Activated CD4-positive, CD25-positive, alpha-beta regulatory T cell treated with anti-CD3 and anti-CD28 coated beads, Interleukin-2, amount 50 U/mL, for 24 hours (primary cell): ENCODE measurements around the gene GAREM1.

Experiments
- ATAC-seq, 2 donors: fragments of 150-1000 bp; cut with Tn5 transposase; one replicate each; pipeline ENCODE4 v1.10.0; 2021; ENCODE audit warnings: mild to moderate bottlenecking in 1 of 2, moderate library complexity in 1 of 2

GAREM1 gene

DNA sequence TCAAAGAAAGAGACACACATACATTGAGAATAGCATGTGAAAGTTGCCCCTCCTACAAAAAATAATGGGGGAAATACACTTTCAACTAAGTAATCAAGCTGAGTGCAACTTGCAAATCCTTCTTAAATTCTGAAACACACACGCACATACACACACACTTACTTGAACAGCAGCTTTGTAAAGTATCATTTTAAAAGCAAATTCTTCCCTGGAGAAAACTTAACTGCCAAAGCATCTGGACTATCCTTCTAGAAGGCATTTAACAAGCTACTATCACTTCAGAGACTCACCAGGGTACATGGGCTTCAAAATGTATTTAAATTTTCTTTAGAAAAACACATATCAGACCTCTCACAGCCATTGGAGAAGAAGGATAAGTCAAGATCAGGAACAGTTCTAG is 15.3 kb downstream of the GAREM1 start:
- no peak for ATAC-seq

DNA sequence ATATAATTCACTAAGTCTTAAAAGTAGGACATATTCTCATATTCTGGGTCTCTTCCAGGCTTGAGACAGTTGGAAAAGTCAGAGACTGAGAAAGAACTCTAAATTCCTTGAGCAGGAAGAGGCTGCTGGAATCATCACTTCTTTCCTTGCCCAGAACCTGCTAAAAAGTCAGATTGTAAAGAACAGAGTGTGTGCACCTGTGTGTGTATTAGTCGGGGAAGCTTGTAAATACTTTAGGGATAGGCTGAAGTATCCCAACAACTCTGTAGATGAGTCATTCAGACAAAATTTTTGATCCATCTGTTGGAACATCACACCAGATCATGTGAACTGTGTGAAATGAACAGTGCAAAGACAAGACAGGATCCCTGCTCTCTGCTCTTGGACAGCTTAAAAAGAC is 16.1 kb downstream of the GAREM1 start:
- ATAC-seq, result no peak

DNA sequence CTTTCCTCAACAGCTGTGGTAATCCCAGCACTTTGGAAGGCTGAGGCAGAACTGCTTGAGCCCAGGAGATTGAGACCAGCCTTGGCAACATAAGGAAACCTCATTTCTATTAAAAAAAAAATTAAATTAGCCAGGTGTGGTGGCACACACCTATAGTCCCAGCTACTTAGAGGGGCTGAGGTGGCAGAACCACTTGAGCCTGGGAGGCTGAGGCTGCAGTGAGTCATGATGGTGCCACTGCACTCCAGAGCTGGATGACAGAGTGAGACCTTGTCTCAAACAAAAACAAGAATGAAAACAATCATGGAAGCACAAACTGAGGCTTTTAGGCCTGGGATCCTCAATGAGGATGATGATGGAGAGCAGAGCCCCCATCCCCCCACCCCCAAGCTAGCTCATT is 19.8 kb downstream of the GAREM1 start:
- ATAC-seq, result no peak

DNA sequence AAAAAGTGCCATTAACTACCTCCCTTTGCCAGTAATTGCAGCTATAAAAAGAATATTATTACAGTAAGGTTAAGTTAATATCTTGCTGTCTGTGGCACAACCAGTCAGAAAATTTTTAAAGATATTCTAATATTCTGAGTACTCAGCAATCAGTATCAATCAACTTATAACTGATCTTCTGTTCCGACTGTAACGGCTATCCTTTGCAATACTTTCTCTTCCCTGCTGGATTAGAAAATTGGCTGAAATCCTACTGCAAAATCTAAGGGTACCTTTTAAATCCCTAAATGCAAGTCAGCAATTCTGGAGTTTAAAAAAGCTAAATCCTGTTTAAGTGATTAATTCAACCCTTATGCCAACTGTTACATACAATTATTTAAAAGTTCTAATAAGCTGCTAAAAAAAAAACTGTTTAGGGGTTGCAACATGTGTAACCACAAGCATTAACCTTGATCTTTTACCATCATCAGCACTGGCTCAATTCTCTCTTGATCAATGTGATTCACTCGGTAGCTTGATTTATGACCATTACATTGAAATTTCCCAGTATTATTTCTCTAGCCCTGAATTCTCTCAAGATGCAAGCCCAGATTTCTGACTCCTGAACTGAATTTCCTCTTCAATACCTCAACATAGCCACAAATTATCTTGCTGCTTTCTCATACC is 20.5 kb downstream of the GAREM1 start:
- no peak for ATAC-seq

DNA sequence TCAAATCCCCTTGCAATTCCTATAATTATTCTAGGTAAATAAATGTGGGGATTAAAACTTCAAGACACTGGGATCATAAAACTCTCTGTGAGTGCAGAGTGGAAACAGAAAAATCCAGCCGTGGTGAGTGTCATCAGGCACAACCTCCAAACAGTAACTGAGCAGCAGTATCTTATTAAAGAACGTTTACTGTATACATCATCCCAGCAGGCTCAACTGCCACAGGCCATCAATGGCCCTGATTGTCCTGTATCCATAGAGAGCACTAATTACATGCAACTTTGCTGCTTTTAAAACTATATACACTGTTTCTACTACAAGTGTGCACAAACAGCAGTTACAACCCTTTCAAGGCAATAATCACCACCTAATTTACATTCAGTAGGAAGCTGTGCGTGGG is 23.9 kb downstream of the GAREM1 start:
- ATAC-seq, result no peak

DNA sequence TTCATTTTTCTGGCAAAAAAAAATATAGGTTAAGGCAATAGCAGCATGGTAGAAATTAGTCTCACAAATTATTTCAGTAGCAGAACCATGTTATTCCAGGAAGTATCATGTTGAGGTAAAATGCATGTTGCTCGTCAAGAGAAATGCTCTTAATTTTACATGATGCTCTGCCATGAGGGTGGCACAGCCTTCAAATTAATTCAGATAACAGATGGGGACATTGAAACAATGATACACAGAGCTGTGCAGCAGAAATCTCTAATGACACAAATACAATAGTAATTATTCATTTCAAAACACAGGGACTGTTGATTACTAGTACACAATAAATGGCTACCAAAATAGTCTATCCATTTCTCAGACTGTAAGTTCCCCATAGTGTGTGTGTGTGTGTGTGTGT is 24.8 kb downstream of the GAREM1 start:
- ATAC-seq, result no peak

DNA sequence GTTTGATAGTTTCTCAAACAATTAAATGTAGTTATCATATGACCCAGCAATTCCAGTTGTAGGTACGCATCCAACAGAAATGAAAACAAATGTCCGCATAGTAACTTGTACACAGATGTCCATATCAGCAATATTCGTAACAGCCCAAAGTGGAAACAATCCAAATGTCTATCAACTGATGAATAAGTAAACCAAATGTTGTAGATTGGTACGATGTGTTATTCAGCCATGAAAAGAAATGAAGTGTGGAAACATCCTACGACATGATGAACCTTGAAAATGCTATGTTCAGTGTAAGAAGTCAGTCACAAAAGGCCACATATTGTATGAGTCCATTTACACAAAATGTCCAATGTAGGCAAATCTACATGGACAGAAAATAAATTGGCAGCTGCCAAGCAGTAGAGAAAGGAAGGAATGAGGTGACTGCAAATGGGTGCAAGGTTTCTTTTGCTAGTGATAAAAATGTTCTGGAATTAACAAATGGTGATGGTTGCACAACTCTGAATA is 26.9 kb downstream of the GAREM1 start:
- no peak for ATAC-seq

DNA sequence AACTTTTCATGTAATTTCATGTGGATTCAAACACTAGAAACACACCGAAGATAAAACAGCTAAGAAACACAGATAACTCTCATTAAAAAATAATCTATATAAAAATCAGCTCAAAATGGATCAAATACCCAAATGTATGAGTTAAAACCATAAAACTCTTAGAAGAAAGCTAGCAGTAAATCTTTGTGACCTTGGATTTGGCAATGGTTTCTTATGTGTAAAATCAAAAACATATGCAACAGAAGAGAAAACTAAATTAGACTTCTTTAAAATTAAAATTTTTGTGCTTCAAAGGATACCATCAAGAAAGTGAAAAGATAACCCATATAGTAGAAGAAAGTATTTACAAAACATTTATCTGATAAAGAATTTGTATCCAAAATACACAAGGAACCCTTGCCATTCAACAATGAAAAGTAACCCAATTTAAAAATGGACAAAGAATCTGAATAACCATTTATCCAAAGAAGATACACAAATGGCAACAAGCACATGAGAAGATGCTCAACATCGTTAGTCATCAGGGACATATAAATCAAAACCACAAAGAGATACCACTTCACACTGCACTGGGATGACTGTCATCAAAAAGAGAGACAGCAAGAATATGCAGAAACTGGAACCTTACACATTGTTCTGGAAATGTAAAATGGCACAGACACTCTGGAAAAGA is 27.5 kb downstream of the GAREM1 start:
- no peak for ATAC-seq

DNA sequence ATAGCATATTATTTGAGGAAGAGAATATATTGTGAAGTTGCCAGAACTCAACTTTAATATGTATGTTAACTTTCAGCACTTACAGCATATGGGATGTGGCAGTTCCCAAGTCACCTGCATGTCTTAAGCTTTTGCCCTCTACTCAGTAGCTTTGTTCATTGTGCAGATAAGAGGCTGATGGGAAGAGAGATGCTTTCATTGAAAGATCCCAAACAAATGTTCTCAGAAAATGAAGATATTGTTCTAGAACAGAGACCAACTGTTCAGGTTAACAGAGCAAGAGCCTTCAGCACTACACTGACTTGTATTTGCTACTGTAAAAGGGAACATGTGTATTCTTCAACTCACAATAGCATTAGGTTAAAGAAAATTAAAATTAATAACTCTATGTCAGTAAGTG is 28.1 kb downstream of the GAREM1 start:
- ATAC-seq, result no peak

DNA sequence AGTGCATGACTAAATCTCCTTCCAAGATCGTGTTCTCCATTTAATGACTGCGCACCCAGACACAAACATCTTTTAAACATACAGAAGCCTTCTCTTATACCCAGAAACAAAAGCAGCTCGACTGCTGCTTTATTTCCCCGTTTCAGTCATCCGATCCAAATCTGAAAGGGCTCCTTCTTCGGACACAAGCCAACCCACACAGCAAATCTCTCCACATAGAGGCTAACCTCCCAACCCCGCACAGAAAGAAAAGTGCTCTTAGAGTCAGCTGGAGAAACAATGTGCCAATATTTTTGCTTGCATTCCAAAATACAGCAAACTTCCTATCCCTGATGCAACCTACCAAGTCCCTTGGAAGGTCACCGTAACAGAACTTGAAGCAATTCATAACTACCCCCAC is 29.1 kb downstream of the GAREM1 start:
- ATAC-seq, result no peak

DNA sequence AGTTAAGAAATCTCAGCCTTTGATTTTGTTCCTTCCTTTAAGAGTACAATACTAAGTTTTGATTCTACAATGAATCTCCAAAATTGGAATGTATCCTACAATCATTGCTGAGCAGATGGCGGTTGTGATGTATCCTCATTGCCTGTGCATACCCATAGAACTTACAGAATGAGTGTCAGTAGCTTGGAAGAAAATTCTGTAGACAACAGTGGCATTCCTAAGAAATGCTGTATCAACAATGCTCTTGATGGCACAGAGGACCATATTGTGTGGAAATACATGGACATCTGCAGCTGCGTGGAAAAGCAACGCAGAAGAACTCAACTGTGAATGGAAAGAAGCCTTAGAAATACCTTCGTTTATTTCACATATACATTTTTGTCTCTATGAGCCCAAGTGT is 30.2 kb downstream of the GAREM1 start:
- ATAC-seq, result no peak

DNA sequence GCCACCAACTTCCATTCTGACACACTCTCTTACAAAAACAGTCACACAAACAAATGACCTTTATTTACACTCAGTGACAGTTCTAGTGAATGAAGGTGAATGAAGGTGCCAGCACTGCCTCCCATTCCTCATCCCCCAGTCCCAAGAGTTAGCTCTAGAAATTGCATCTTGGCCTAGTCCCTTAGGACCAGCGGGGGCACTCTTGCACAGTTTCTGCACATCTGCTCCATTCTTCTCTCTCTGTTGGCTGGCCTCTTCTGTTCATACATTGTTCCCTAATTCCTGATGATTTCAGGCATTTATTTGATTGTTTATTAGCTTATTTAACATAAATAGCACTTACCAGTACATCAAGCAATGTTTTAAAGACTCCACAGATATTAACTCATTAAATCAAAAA is 30.9 kb downstream of the GAREM1 start:
- no peak for ATAC-seq

DNA sequence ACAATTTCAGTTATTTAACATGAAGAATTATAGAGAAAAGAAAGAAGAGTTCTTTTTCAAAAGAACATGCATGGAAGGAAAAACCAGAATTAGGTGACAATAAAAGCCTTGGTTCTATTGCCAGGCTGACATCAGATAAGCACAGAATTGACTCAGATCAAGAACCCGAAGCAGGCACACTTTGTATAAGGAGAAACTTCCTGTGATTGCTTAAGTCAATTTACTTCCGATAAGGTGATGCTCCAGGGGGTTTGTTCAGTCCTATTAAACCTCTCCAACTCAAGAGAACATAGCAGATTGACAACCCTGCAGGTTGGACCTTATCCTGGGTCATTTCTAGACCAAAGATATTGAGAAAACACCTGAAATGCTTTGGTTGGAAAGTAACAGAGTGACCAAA is 31.4 kb downstream of the GAREM1 start:
- no peak for ATAC-seq

DNA sequence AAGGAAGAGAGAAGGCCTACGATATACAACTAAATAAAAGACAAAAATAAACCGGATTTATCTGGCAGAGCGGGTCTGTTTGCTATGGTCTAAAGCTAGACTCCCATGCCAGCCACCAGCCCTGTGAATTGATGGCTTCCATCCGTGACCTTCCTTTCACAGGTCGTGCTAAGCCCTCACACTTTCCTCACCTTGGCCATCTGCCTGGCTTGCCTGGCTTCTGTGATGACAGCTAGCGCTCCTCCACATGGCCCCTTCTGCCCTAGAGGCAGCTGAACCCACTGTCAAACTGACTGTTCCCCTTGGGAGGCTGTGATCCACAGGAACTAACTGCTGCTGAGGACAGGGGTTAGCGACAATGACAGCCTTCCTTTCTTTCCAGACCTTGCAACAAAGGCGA is 32.5 kb downstream of the GAREM1 start:
- ATAC-seq, result no peak

DNA sequence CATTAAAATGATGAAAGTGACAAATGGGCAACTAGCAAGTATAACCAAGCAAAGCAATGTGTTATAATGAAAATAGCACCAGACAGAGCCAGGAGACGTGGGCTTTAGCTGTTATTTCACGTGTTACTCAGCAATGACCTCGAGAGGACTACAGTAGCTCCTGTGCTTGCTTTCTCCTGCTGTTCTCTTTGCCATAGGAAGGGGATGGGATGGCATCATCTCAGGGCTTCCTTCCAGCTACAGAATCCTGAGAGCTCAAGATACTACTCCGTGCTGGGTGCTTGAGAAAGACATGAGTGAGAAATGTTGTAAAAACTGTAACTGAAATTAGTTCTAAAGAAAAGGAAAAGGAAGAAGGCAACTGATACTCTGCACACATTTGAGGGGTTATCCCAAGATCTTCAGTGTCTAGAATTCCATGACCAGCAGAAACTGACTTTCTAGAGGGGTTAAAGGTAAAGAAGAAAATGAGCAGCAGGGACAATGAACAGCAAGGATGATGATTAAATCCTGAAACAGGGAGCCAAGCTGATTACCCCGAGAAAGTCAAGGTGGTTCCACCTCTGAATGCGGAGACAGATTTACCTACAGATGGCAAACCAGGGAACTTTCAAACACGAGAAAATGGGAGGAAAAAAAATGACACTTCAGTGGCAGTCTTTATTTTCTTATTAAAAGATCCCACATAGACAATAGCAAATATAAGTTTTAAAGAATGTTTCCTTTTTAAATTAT is 33.4 kb downstream of the GAREM1 start:
- ATAC-seq, result no peak

DNA sequence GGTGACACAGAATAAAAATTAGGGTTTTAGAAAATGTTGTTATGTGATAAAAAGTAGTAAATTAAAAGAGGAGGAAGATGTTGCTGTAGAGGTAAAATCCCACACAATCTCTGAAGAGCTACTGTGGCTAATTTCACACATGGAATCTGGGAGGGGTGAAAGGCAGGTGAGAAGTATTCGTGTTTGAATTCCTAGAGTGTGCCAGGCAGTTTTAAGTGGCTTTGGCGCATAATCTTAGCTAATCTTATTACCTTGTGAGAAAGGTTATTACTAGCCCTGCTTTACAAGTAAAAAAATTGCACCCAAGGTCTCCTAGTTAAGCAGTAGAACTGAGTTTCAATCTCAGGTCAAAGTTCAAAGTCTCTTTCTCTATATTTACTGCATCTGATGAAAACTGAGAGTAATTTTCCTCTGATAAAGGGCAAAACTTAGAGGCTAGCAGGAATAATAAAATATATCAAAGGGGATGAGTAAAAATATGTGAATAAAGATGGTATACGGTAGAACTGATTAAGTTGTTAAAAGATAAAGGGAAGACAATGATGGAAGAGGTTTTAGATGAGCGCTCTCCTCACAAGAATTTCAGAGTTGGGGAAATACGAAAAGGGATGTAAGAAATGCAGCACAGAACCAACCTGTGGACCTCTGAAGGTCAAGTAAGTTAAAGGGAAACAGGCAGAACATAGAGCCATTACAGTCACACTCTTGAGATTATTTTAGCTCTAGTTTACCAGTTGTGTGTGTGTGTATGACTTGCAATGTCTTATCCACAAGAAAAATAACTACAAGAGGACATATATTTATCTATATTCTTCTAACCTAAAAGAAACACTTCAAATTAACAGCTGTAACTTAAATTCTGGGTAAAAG is 34.8 kb downstream of the GAREM1 start:
- ATAC-seq, result no peak

DNA sequence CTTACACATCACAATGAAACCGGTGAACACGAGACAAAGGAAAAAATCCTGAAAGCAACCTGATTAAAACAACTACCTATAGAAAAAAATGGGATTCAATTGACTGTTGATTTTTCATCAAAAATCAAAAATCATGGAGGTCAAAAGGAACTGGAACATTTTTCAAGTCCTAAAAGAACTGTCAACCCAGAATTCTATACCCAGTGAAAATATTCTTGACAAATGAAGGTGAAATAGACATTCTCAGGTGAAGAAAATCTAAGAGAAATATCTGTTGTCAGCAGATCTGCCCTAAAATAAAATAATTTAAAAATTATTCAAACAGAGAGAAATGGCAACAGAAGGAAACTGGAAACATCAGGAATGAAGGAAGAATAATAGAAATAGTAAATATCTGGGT is 38.9 kb downstream of the GAREM1 start:
- ATAC-seq, result no peak

DNA sequence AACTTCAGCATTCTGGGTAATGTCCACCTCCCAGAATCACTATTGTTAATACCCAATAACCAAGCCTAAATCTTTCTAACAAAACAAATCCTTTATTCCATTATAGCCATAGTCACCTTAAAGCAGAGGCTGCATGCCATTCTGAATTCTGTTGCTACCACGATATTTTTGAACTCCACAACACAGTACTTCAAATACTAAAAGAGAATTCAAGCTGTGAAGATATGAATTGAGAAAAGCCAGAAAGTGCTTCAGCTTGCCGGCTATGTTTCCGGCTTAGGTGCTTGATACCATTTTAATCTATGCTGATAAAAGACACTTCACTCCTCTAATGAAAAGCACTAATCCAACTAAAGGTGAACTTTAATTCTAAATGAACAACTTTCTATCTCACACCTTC is 41.3 kb downstream of the GAREM1 start:
- no peak for ATAC-seq

DNA sequence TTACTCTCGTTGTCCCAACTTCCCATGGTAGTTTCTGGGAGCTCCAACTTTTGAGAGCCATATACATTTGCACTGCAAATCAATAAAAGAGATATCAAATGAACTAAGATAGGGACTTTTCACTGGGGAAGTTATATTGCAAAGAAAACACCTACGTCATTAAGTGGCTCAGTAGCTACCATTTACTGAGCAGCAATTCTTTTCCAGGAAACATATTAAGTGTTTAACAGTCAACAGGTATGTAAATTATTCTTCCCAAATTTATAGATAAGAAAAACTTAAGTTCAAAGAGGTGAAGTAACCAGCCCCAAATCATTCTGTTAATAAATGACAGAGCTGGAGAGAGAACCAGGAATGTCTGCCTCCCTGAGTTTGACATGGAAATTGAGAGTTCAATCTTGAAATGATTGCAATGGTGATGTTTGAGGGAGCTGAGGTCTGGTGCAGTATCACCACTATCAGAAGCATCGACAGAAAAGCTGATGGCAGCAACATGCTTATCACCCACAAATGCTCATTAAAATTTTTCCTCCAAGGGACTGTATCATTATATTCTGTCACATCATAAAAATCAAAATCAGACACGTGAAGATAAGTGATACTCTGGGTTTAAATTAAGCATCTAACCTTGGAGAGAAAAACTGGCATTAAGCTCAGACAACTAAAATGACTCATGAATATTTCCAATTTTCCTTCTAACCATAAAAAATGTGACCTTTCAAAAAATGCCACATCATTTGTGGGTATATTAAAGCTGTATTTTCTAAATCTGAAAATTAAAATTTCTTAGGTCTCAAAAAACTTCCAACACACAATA is 43.4 kb downstream of the GAREM1 start:
- ATAC-seq, result no peak

DNA sequence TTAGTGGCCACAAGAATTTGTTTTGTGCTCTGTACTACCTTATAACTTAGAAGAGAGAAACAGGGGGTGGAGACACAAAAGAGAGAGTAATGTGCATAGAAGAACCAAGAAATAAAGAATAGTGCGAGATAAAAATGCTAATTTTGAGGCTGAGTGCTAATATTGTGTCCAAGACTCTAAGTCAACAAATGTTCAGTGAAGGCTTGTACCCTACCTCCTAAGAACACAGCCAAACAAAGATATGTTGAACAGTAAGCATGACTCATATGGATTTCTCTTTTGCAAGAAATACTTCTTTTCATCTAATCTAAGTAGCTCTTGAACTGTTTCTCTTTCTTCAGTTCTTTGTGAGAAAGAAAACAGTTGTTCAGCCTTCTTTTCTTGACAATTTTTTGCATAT is 45.2 kb downstream of the GAREM1 start:
- ATAC-seq, result no peak

DNA sequence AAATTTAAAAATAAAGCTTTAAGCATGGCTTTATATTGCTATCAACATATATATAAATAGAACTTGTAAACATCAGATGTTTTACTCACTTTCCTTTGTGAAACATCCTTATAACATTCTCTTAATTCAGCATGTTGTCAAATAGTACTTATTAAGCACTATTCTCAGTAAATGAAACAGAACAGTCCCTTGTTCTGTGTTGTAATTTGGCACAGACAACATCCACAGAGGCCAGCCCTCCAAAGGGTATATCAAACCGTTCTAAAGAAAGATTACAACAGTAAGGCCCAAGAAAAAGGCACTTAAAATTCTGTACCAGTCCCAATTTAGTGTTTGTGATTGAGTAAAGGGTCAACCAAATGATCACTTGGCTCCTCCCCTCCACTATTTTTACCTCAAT is 46.0 kb downstream of the GAREM1 start:
- no peak for ATAC-seq
